GM18507 (cell line): ENCODE data around the gene MAP4K3.
"Not testable (repeated sequence)": the region's sequence is repeated elsewhere in the genome, so short reads cannot be mapped to it uniquely, and the experiment has no call there.

Experiments used
- DNase-seq: peaks from one replicate; pipeline ENCODE4 v3.0.0; 2011; ENCODE audit warnings: low read depth; ENCODE audit not compliant: insufficient read length; ENCODE audit errors: extremely low spot score
- FAIRE-seq: peaks from 2 replicates; lab custom pipeline; 2011; peaks lifted over from hg19 to GRCh38; lab: Jason Lieb, UNC

MAP4K3 gene

DNA sequence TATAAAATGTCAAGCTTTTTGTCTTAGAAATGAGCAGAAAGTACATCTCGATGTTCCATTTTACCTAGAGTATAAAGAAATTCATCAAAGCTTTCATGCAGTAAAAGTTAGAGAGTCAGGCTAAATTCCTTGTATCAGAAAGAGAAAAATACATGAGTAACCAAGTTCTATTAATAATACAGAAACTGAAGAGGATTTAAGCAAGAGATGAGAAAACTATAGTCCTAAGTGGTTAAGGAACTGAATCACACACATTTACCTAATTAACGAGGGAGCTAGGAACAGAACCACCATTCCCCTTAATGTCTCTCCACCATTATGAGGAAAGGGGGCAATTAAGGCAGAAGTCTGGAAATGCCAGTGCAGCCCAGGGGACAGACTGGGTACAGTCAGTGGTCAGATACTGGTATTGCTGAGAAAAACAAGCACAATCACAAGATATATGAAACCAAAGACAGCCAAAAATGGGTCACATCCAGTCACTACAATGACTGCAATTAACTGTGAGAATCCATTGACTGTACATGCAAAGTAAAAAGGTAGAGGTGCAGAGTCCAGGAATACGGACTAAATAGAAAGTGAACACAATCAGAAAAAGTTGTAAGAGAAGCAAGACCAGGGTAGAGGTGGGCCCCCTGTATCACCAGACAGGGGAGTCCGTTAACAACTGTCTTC lies 23.9 kb downstream of the MAP4K3 start:
- DNase-seq, result no peak
- FAIRE-seq, result no peak

DNA sequence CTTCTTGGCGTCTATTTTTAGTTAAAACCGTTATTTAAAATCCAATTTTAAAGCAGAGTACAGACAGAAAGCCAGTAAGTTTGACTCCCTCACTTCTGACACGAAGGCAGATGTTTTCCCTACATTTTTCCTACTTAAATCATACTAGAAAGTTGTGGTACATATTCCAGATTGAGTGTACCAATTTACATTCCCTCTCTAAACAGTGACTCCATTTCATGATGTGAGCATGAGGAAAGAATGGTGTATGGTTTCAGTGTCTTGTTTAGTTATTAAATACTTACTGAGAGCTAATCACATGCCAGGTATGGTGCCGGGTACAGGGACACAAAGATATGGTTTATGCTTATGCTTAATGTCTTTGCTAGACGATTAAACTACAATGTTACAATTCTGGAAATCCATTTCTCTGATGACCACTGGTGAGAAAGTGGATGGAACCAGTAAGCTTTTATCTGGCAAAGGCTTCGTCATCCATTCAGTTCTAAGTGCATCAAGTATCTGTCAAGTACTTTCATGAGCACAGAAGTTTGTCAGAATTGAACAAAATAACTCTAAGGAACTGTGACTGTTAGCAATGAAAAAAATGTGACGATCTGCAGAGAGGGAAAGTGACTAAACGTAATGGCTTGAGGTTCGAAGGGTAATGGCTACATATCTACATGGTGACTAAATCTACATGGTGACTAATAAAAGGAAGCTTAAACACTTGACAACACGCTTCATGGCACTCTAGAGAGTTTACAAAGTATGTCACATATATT lies 25.7 kb downstream of the MAP4K3 start:
- no peak for DNase-seq
- no peak for FAIRE-seq

DNA sequence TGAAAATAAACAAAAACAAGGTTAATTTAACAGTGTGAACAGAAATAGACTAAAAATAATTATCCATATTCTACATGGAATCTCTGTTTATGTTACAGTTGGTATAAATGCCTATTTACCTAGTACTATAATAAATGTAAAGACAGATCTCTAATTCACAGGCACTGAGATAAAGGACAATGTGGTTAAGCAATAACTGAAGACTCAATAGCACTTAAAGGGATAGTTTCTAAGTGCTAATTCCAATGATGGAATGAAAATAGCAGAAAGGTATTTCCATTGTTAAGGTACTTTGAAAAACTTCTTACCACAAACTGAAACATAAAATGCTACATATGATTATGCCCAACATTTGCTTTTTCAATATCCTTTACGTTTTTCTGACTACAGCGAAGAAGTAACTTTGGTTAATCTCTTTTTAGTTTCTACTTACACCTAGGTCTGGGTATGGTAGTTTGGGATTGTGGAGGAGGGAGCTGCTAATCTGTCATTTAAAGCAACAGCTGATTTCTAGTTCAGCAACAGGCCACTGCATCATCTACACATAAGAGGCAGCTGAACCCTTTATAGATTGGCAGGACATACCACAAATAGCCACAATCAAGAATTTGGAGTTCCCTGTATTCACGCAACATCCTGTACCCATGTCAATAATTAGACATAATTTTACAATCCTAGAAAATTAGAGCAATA lies 27.2 kb downstream of the MAP4K3 start:
- DNase-seq (no peak), FAIRE-seq (no peak)

DNA sequence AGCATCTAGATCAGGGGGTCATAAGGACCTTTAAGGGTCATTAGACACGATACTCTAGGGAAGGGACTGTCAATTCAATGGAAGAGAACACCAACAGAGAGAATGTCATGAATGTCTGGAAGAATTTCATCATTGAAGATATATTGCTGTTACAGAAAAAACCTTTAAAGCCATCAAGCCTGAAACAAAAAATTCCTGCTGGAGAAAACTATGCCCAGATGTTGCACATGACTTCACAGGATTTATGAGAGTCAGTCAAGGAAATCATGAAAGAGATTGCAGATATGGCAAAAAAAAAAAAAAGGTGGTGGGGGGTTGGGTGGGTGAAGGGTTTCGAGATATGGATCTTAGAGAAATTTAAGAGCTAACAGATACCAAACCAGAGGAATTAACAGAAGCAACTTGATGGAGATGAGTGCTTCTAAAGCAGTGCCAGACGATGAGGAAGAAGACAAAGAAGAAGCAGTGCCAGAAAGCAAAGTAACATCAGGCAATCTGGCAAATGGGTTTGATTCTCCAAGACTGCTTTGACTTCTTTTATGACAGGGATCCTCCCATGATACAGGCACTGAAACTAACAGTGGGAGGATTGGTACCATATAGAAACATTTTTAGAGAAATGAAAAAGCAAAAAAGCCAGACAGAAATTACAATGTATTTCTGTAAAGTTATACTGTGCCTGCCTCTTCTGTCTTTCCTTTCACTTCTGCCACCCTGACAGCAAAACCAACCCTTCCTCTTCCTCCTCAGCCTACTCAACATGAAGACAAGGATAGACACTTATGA lies 28.5 kb downstream of the MAP4K3 start:
- no peak for DNase-seq
- peak; percentile 45 for FAIRE-seq

DNA sequence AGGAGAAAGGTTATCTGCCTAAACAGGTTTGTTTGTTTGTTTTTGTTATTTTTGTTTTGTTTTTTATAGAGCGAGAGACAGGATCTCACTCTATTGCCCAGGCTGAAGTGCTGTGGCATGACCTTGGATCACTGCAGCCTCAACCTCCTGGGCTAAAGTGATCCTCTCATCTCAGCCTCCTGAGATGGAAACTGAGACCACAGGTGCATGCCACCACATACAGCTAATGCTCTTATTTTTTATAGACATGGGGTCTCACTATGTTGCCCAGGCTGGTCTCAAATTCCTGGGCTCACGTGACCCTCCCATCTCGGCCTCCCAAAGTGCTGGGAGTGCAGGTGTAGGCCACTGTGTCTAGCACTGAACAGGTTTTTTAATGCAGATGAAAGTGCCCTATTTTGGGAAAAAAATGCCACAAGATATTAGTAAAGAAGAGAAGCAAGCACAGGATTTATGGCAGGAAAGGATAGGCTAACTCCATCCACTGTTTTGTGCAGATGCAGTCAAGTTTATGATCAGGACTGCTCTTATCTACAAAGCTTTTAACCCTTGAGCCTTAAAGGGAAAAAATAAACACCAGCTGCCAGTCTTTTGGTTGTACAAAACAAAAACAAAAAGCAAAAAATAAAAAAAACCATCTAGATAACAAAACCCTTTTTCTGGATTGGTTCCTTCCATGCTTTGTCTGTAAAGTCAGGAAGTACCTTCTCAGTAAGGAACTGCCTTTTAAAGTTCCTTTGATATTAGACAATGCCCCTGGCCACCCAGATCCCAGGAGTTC lies 29.4 kb downstream of the MAP4K3 start:
- DNase-seq, result no peak
- no peak for FAIRE-seq

DNA sequence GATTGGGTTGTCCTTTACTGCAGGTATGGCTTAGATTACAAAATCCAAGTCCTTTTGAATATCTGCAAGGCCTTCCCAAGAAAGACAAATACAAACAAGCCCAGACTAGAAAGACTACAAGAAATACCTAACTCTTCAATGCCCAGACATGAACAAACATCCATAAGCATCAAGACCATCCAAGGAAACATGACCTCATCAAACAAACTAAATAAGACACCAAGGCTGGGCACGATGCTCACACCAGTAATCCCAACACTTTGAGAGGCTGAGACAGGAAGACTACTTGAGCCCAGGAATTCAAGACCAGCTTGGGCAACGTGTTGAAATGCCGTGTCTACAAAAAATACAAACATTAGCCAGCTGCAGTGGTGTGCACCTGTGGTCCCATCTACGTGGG lies 31.7 kb downstream of the MAP4K3 start:
- no peak for FAIRE-seq
- DNase-seq, result no peak

DNA sequence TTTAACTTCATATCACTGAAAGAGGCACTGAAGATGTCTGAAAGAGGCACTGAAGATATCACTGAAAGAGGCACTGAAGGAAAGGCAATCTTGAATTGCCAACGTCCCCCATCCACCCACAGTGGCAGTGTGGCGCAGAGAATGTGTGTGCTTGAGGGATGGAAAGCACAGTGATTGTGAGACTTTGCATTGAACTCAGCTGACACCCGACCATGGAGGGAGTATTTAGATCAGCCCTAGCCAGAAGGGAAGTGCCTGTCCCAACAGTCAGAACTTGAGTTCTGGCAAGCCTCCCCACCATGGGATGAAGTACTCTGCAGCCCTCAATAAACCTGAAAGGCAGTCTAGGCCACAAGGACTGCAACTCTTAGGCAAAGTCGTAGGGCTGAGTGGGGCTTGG lies 33.8 kb downstream of the MAP4K3 start:
- DNase-seq (no peak), FAIRE-seq (no peak)

DNA sequence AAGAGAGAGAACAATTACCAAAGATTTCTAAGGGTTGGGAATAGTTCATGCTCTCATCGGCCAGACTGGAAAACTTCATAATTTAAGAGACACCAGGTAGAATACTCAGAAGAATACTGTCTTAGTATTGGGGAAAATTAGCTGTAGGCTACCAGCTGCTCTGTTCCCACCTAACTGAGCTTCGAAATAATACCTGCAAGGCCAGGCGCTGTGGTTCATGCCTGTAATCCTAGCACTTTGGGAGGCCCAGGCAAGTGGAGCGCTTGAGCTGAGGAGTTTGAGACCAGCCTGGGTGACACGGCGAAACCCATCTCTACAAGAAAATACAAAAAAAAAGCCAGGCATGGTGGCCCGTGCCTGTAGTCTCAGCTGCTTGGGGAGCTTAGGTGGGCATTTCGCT lies 35.8 kb downstream of the MAP4K3 start:
- DNase-seq, result no peak
- no peak for FAIRE-seq

DNA sequence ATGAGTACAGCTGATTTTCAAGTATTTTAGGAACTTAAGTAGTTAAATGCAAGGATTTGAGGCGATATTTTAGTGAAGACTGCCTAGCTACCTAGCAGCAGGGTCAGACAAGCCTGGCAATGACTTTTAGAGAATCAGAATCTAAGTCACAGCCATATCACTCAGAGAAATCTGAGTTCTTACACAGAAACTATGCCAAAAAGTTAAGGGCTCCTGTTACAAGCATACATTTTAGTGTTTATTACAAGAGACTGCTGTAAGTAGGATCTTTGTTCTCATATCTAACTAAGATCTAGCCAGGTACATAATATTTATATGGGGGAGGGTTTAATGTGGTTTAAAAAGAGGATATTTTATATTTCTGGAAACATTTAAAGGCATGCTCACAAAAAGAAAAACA lies 37.5 kb downstream of the MAP4K3 start:
- FAIRE-seq, result no peak

DNA sequence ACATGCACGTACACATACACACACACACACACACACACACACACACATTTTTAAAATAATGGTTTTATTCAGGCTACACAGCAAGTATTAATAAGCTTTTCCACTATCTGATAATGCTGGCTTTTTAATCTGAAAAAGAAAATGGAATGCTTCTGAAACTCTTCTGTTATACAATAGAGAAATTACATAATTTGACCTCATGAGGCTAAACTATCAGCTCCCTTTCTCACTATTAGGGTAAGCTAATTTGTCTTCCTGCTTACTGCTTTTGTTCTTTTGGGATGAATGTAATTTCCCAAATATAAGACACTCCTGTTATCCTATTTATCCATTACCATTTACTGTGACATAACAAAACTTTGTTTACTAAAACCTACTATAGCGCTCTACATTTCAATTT lies 41.8 kb downstream of the MAP4K3 start:
- FAIRE-seq (no peak), DNase-seq (no peak)

More for the DNA sequence above, 37.5 kb downstream of the MAP4K3 start:
- no peak for DNase-seq

DNA sequence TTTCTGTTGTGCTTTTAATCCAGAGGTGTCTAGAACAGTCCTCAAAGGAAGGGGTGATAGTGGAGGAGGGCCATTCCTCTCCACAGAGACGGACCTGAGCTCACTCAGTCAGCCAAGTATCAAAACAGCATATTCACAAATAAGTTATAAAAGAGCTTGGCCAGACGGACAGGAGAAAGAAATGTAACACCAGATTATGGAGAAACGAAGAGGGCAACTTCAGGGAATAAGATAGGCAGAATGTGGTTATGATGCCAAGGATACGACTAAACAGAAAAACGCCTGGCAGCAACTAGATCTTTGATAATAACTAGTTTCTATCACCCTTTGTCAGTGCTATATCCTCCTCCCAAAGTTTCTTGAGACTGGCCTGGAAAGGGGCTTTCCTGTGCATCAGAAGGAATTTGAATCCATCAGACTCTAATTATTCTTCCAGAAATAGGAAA lies 42.5 kb downstream of the MAP4K3 start:
- FAIRE-seq, result no peak

DNA sequence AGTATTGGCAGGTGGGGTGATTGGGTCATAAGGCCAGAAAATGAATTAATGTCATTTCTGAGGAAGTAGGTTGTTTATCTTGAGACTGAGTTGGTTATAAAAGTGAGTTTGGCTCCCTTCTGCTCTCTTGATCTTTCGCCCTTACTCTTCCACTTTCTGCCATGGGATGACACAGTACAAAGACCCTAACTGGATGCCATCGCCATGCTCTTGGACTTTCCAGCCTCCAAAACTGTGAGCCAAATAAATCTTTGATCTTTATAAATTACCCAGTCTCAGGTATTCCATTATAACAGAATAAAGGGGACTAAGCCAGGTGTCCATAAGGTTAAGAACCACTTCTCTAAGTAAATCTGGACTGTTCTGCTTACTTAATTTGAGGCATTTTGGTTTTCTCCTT lies 44.4 kb downstream of the MAP4K3 start:
- DNase-seq (no peak), FAIRE-seq (no peak)

More for the DNA sequence above, 42.5 kb downstream of the MAP4K3 start:
- no peak for DNase-seq

DNA sequence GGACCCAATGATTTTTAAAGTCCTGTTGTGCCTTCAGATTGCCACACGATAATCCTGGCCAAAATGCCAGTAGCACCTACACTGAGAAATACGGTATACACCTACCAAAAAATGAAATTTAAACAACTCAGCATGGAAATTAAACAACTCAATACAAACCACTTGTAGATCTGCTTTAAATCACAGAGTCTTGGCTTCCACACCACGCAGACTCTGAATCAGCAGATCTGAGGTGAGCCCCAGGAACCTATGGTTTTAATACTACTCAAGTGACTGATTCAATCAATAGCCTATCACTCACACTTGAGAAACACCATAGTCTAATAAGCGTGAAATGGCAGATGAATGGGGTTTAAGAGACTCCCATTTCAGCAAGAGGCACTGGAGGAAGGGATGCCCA lies 46.9 kb downstream of the MAP4K3 start:
- DNase-seq (no peak), FAIRE-seq (no peak)

DNA sequence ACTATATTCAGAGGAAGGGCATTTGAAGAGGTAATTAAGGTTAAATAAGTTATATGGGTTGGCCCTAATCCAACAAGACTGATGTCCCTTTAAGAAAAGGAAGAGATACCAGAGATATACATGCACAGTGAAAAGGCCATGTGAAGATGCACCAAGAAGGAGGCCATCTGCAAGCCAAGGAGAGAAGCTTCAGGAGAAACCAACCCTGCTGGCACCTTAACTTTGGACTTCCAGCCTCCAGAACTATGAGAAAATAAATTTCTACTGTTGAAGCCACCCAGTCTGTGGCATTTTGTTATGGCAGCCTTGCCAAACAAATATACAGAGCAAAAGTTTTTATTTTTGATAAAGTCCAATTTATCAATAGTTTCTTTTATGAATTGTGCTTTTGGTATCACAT lies 51.0 kb downstream of the MAP4K3 start:
- DNase-seq (no peak), FAIRE-seq (no peak)

DNA sequence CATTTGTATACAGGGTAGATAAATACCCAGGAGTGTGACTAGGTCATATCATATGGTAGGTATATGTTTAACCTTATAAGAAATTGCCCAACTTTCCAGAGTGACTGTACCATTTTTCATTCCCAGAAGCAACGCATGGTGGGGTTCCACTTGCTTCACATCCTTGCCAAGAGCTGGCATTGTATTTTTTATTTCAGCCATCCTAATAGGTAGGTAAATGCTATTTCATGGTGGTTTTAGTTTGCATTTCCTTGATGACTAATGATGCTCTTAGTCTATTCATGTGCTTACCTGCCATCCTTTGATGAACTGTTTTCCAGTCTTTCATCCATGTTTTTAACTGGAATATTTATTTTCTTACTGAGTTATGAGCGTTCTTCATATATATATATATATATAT lies 51.9 kb downstream of the MAP4K3 start:
- FAIRE-seq, result no peak

DNA sequence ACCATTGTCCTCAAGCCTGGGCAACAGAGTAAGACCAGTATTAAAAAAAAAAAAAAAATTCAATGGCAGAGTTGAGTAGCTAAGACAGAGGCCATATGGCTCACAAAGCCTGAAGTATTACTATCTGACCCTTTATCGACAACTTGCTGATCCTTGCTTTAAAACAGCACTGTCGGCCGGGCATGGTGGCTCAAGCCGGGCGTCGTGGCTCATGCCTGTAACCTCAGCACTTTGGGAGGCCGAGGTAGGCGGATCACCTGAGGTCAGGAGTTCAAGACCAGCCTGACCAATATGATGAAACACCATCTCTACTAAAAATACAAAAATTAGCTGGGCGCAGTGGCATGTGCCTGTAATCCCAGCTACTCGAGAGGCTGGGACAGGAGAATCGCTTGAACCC lies 53.0 kb downstream of the MAP4K3 start:
- not testable (repeated sequence) for FAIRE-seq, DNase-seq

More for the DNA sequence above, 51.9 kb downstream of the MAP4K3 start:
- DNase-seq, result no peak

DNA sequence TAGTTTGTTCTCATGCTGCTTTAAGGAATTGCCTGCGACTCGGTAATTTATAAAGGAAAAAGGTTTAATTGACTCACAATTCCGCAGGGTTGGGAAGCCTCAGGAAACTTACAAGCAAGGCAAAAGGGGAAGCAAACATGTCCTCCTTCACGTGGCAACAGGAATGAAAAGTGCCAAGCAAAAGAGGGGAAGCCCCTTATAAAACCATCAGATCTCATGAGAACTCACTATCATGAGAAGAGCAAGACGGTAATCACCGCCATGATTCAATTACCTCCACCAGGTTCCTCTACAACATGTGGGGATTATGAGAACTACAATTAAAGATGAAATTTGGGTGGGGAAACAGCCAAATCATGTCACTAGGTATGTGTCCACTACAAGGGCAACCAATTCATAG lies 53.9 kb downstream of the MAP4K3 start:
- FAIRE-seq, result no peak
- DNase-seq, result no peak

DNA sequence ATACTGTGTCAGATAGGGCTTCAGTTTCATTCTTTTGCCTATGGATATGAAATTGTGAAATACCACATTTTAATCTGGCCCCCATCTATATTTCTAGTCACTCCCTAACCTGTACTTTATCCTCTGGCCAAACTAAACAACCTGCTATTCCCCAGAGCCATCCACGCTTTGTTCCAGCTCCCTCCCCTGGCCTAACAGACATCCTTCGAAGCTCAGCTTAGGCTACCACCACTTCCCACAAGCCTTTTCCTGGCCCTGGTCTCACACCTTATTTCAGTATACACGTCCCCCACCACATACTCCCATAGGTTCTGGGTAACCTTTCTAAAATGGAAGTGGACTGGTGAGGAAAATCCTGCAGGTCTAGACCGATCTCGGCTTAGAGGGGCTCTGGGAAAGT lies 55.4 kb downstream of the MAP4K3 start:
- no peak for DNase-seq
- FAIRE-seq, result no peak

DNA sequence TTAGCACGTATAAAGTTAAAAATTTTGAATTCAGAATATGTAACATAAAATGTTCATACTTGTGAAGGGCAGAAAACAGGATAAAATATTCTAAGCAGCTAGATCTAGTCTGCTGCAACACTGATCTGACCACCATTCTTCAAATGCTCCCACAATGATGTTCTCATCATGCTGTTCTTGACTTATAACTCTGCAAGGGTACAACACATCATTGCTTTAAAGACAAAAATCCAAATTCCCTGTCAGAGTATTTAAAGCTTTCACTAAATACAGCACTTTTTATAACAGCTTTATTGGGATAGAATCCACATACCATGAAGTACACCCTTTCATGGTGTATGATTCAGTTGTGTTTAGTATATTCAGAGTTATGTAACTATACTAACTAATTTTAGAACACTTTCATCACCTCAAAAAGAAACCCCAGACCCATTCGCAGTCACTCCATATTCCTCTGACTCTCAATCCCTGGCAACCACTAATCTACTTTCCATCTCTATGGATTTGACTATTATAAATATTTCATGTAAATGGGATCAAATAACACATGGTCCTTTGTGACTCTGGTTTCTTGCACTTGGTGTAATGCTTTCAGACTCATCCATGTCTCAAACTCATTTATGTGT lies 56.4 kb downstream of the MAP4K3 start:
- no peak for DNase-seq
- peak; percentile 24 for FAIRE-seq
